SHP77 treated with DMSO at 0.1 percent for 48 hours (cell line): ENCODE data around the gene TMPRSS3.

Experiments used
- DNase-seq: peaks from one replicate; lab custom pipeline; 2025; lab: John Stamatoyannopoulos, UW

TMPRSS3 gene

DNA sequence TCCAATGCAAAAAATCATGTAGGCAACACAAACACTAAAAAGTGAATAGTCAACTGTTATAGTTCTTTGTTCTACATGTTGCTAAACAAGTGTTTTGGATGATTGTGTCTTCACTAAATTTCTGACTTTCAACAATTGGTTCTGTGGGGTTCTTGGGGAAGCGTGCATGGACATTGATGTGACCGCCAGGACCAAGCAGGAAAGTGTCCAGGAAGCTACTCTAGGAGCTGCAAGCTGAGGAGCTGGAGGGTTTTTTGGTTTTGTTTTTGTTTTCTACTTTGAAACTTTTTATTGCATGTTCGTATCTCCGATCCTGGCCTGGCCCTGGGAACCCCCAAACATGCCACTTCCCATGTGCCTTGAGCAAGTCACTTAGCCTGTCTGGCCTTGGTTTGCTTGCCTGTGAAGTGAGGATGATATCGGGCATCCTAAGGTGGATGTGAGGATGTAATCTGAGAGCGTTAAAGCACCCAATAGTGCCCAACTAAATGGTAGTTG is 8.0 kb downstream of the TMPRSS3 start:
- DNase-seq: no peak

DNA sequence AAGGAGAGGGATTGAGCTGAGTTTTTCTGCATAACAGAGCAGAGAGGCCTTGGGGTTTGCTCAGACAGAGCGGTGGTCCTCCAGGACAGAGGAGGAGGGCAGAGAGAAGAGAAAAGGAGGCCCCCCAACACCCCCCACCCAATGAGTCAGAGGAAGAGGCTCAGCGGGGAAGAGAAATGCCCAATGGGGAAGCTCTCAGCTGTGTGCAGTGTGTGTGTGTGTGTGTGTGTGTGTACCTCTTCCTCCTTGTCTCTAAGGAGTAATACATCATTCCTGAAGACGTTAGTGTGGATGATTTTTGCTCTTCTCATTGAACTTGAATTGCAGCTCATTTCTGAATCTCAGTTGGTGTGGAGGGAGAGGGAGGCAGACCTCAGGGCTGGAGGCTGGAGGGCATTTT is 8.7 kb downstream of the TMPRSS3 start:
- DNase-seq: no peak

DNA sequence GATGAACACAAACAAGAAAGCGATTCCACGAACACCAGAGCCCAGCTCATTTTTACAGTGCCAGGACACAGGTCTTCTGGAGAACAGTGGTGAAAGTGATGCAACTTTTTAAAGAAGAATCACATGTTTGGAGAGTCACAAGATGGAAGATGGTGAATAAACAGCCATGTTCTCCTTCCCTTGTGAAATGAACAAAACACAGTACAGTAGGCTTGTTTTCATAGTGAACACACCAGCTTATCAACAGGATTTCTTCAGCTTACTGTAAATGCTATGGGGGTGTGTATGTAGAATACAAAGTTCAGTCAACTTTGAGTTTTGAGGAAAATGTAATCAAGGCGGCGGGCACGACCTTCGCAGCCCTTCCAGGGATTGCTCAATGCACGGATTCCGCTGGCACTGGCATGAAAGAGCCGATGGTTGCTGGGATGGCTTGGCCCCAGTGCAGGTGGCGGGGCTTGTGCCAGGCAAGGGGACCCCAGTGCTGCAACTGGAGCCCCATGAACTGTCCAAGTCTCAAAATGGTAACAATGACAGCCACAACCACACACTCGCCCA is 9.7 kb downstream of the TMPRSS3 start:
- no peak for DNase-seq

DNA sequence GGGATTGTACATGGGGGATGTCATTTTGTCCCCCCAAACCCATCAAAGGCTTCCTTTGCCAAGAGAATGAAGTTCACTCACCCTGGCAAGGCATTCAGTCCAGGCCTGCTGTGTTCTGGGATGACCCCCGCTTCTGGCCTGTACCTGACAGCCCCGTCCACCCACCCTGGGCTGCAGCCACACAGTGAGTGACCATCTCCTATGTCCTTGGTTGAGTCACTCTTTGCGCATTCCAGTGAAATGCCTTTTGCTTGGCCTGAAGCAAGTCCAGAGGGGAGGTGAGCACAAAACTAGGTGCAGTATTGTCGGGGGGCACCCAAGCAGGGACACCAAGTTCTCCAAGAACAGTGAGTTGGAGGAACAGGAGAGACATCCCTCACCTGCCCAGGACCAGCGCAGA is 10.2 kb downstream of the TMPRSS3 start:
- no peak for DNase-seq

DNA sequence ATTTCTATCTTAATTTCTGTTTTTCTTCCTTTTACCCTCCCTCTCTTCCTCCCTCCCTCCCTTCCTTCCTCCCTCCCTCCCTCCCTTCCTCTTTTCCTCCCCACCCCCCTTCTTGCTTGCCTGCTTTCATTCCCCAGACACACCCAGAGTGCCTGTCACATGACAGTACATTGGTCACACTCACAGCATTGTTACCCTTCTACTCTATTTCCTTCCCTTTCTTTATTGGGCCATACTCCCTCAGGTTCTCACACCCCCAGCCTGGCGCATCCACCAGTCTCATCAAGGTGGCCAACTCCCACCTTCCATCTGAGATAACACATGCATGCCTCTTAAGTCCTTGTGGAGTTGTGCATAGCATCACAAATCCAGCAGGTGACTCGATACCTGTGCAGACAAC is 10.9 kb downstream of the TMPRSS3 start:
- DNase-seq: no peak

DNA sequence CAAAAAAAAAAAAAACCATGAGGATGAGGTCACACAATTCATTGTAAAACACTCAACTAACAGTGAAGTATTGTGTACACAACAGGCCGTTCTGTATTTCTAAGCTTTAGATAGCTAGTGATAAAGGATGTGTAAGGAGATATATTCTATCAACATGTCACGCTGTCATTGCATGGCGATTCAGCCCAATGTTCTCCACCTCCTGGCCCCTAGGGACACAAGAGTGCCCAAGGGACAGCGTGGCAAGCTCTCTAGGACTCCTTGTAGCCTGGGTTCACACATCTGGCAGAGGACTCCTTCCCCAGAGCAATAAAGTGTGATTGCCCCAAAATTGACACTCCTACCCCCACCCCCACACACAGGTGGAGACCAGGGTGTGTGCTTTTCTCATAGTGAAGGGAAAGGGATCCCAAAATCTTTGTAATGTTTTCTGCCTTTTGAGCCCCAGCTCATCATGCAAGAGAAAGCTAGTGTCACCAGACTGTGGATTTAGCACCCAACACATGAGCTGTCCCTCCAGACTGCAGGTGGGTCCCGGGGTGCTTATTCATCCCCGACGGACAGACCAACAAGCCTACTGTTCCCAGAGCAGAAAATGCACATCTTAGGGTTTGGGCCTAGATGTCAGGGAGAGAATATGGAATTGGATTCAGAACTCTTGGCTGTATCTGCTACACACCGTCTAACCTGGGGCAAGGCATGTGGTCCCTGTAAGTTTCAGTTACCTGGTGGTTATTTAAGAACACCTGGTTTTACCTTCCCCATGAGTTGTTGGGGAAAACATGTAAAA is 11.5 kb downstream of the TMPRSS3 start:
- DNase-seq: no peak

DNA sequence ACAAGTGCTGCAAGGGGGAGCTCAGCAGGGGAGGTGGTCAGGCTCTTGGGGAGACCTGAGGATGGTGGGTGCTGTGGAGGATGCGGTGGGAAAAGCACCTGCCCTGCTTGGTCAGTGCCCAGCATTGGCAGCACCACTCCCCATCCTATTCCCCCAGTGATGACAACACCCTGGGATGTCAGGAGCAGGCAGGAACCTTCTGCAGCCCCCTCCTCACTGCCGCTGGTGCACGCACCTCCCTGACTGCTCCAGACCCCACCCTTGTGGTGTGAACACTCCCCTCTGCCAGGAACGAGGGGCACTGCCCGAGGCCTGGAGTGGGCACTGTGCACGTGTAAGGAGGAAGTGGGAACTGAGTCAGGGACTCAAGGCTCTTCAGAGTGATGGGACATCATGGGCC is 12.5 kb downstream of the TMPRSS3 start:
- no peak for DNase-seq

DNA sequence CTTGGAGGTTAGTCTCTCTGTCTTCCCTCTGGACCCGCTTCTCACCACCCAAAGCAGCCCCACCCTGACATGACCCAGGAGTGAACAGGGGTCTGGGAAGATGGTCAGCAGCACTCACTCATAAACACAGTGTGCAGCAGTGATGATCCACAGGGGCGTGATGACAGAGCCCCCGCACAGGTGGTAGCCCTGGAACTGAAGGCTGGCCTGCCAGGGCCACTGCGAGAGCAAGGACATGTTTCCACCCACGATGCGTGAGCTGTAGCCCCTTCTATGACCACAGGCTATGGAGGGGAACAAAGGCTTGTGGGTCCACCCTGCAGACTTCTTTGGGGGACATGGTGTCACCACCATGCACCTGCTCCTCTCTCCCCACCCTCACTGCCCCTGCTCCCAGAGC is 12.9 kb downstream of the TMPRSS3 start:
- DNase-seq: no peak

DNA sequence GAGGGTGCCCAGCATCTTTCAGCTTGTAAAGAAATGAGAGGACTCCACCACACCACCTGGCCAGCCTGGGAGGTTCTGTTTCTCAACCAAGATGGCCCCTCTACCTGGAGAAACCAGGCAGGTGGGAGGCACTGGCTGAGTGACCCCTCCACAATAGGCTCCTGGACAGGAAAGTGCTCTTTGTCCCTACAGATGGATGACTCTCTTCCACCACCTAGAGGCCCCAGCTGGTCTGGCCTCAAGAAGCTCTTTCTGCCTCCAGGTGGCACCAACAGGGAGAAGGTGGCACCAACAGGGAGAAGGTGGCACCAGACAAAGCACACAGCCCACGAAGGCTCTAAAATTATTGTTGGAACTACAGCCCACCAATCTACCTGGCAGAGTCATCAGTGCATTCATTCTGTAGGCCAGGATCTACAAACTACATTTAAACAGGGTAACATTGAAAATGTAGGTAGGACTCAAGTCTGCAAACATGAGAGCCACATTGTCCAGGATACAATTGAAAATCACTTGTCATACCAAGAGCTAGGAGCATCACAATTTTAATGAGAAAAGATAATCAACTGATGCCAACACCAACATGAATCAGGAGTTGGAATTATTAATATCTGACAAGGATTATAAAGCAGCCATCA is 14.4 kb downstream of the TMPRSS3 start:
- no peak for DNase-seq

DNA sequence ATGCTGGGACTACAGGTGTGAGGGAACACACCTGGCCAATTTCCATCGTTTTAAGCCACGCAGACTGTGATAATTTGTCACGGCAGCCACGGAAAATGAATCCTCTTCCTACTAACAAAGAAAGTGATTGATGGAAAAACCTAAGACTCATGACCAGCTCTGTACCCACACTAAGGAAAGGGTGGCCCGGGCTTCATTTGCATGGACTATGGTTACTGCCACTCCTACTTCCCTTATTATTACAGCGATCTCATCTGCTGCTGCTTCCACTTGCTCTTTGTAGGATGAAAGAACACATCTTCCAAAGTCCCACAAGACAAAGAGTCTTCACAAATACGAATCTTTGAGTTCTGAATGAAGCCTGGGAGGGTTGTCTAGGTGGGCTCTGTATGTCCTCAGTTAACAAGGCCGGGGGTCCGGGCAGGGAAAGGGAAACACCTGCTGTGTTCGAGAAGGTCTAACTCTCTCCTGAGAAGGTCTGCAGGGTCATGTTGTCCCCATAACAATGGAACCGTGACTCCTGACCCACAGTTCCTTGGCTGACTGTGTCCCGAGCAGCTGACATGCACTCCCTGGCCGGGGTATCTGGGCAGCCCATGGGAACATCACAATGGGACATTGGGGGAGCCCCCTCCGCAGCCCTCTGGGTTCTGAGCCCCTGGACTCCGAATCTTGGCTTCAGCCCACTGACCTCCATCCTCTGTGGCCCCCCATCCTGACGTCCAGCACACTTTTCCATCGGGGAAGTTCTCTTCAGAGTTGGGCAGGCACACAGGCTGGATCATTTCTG is 16.2 kb downstream of the TMPRSS3 start:
- DNase-seq: no peak

DNA sequence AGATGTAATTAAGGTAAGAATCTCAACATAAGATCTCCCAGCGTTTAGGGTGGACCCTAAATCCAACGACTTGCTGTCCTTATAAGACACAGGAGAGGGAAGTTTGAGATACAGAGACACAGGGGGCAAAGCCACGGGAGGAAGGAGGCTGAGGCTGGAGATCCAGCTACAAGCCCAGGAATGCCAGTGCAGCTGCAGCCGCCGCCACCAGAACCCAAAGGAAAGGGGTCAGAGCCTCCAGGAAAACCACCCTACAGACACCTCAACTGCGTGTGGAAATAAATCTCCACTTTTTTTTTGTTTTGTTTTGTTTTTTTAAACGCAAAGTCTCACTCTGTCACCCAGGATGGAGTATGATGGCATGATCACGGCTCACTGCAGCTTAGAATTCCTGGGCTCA is 17.4 kb downstream of the TMPRSS3 start:
- no peak for DNase-seq

DNA sequence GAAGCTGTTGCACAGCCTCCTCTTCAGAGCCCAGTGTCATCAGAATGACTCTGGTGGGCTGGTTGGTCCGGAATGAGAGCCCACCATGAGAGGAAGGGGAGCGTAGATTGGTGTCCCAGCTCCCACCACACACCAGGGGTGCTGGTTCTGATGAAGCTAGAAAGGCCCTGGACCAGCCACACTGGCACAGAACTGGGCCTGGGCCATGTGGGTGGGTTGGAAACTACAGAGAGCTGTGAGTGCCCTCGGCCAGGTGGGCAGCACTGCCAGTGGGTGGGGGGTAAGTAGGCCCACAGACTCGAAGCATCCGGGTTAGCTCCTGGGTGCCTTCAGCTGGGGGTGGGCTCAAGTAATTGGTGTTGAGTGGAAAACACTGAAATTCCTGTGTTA is 17.9 kb downstream of the TMPRSS3 start:
- no peak for DNase-seq

DNA sequence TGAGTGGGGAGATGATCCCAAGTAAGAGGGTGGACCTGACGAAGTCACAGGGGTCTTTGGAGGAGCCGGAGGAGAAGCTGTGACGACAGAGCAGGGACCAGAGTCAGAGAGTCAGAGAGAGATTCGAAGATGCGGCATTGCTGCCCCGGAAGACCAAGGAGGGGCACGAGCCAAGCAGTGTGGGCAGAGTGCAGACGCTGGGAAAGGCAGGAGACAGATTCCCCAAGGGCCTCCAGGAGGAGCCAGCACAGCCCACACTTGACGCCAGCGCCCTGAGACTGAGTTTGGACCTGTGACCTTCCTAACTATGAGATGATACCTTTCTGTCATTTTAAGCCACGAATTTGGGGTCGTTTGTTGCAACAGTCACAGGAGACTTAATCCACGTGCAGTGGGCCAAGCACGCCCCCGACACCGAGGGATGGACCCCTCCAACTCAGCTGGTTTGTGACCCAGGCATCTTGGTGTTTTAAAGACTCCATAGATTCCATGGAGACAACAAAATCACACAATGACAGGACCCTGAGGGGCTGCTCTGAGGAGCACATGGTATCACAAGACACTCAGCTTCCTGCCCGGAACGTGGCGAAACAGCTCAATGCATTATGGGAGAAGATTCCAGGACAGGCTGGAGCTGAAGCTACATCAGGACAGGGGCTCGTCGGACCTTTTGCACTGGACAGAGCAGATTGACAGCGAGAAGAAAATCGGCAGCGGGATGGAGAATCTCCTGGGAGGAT is 18.5 kb downstream of the TMPRSS3 start:
- DNase-seq: no peak

DNA sequence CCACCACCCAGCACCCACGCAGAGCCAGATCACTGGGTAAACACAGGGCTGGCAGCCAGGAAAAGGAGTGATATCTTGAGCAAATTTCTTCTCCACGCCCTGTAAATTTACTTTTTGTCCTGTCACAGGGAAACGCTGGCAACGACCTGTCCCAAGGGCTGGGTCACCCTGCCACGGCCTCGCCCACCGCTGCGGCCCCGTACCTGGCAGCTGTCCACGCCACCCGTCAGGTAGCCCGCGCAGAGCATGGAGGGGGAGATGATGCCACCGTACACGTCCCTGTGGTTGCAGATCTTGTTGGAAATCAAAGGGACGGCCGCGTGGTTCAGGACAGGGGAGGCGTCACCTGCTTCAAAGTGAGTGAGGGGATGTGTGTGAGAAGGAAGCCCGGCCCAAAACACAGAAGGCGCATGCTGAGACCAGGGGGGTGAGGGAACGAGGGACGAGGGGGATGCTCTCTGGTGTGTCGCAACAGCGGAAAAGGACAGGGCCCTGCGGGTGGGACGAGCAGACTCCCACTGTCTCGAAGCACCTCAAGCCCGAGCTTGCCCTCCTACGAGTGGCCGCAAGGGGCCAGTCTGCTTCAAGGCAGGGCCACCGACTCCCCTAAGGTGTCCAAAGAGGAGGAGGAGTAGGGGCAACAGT is 19.4 kb downstream of the TMPRSS3 start:
- no peak for DNase-seq

DNA sequence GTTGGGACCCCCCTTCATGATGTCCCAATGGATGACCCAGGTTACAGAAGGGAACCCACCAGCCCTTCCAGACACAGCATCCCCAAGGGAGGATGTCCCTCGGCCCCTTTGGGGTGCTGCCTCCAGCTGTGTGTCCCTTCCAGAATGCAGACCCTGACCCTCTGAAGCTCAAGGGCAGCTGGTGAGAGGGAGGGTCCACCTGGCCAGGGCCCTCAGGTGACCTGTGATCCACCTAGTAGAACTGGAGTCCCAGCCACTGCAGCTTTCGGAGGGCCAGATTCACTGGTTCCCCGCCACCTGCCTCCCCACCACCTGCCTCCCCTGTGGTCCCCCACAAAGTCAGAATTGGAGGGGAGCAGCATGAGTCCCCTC is 19.9 kb downstream of the TMPRSS3 start:
- no peak for DNase-seq

DNA sequence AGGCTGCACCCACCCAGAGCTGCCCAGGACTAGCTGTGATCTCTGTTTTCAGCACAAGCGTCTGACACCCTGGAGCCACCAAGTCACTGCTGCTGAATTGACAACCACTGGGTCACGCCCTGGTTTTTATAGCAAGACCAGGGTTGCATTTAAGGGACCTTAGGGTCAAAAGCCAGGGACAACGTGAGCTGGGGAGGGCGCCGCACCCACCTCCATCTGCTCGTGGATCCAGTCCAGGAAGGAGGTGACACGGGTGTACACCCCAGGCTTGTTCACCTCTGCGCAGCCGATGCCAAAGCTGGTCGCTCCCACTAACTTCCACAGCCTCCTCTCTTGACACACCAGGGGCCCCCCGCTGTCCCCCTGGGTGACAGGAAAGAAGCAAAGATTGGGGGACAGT is 20.3 kb downstream of the TMPRSS3 start:
- DNase-seq: no peak

DNA sequence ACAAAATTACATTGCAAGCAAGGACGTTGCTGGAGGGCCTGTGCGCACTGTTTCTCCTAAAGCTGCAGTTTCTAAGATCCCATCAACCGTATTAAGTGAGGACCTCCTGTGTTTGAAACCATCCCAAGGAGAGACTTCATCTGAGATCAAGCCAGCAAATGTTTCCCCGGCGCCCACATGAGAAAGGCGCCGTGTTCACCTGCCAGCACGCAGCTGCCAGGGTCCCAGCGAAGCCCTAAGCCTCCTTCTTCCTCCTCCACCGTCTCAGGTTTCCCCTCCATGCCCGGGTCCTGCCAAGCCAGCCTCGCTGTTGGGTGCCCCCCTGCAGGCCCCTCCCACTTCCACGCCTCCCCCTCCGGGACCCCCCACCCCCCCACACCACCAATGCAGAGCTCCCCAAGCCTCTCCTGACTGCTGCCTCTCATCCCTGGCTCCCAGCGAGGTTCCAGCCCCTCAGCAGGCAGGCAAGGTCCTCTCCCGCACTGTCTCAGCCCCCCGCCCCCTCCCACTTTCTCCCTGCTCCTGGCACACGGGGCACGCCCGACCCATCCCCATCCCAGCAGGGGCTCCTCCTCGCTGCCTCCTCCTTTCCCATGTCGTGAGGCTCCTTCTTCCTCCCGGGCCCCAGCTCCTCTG is 20.9 kb downstream of the TMPRSS3 start:
- no peak for DNase-seq

DNA sequence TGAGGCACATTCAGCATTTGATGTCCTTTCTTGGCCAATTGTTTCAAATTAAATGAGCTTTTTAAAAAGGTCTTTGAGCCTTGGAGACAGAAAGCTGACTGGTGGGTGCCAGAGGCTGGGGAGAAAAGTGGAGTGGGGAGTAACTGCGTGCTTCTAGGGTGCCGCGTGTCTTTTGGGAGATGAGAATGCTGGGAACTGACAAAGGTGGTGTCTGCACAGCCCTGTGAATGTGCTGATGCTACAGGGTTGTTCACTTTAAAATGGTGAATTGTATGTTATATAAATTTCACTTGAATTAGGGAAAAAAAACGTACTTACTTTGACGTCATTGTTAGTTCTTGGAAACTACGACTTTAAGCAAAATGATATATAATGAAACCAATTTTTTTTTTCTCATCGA is 21.4 kb downstream of the TMPRSS3 start:
- DNase-seq: no peak

DNA sequence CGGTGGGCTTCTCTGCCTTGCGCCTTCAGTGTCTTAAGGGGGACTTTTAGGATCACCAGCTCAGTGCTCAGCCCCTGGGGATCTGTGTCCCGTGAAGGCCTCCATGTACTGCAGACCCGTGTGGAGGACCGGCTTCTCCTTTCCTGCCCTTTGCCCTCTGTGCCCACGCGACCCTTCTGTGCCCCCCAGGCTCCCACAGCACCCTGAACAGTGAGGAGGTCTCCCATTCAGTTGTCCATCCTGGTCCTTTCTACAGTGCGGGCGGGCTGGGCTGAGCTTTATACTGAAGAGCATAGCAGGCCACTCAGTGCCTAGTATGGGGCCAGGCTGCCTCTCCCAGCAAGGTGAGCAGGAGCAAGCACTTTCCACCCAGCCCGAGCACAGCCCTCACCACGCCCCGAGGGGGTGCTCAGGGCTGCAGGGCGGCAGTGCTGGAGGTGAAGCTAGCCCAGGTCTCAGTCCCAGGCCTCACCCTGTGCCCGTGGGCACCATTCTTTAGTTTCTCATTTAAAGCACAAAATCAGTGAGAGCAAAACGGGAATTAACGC is 21.9 kb downstream of the TMPRSS3 start:
- no peak for DNase-seq

DNA sequence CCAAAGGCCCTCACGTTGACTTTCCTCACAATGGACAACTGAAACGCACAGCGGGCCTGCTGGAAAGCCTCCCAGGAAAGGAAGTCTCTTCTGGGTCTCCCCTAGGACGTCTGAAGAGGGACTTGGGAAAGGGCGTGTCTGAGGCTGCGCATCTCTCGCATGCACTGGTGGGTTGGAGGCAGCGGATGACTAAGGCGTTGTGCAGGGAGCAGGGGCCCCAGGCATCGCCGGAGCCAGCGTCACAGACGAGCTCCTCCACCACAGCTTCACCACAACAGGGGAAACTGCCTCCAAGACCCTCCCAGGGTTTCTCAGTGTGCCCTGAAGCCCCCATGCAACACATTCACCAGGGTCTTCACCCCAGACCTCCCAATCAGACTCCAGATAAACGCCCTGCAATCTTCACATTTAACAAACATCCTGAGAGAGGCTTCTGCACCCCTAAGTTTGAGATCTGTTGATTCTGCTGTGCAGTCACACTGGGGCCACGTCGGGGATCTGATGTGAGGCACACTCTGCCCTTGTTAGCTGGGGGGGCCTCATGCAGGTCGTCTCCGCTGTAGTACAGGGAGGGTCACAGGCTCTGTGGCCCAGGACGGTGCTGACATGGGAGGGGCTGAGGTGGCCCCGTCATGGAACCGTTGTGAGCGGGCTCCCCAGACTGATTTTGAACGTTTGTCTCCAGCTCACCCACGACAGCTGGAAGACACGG is 22.5 kb downstream of the TMPRSS3 start:
- DNase-seq: no peak
